Testis (tissue), 5 donors: ENCODE results near the gene CDK13. TPM values are rescaled to one million over a fixed set of nuclear protein-coding genes. Genes with fewer than 3 reads are reported as not detected.
A peak's percentile ranks its signal among the peaks of the same experiment; 100 is the strongest.

ENCODE experiments used
- DNase-seq: peaks from one replicate; pipeline ENCODE4 v3.0.0-alpha.2; 2019
- H3K27ac ChIP-seq, 2 donors: fragments of 200-600 bp; sonication (generic); one replicate each; pipeline ENCODE4 v1.5.1; 2019
- H3K27me3 ChIP-seq: fragments of 200-600 bp; sonication (generic); one replicate; pipeline ENCODE4 v1.5.1; 2019
- H3K36me3 ChIP-seq: fragments of 200-600 bp; sonication (generic); one replicate; pipeline ENCODE4 v1.5.1; 2017; ENCODE audit warnings: low read depth; ENCODE audit errors: missing control alignments
- H3K4me1 ChIP-seq: fragments of 200-600 bp; sonication (generic); one replicate; pipeline ENCODE4 v1.5.1; 2019
- H3K4me3 ChIP-seq, 2 donors: fragments of 200-600 bp; sonication (generic); one replicate each; pipeline ENCODE4 v1.5.1; 2017 to 2019
- H3K9me3 ChIP-seq: fragments of 200-600 bp; sonication (generic); one replicate; pipeline ENCODE4 v1.5.1; 2017
- POLR2A ChIP-seq: fragments of 450-650 bp; IDR thresholded peaks from one replicate; pipeline ENCODE4 v1.6.1; 2017; ENCODE audit warnings: antibody characterized with exemption, mild to moderate bottlenecking, moderate library complexity
- WGBS, 2 donors: methylation state at CpG; one replicate each; pipeline ENCODE4 v1.1.5; 2018; 5-methylcytosine and 5-hydroxymethylcytosine counted together
- intact Hi-C: fragments of 100-400 bp; cut with DNase I; formaldehyde crosslinking; loops from one replicate; pipeline ENCODE4 v1.15.1; 2023; ENCODE audit warnings: low total_unique reads
- long read RNA-seq, 2 donors: transcript quantifications; one replicate each; lab custom pipeline, GENCODE V29; 2026
- polyA plus RNA-seq: library from polyadenylated mRNA; stranded (reverse); fragments of 350-450 nt; fragmentation: Illumina TruSeq; extraction: RNeasy Lipid Tissue Mini Kit (QIAGEN cat#74804); gene quantifications from one replicate; pipeline ENCODE4 v1.2.3, GENCODE V29; 2014; ENCODE audit warnings: low read depth, low replicate concordance; ENCODE audit not compliant: insufficient read depth
- total RNA-seq, 2 donors: library from RNA; depleted of rRNA; stranded (reverse); fragments of >200 nt; gene quantifications; one replicate each; pipeline ENCODE4 v1.2.3, GENCODE V29; 2016
- TF ChIP-seq, protein P1 (sequence below), 3 experiments: fragments of 450-650 bp in 2 of 3; fragments of 200-600 bp in 1 of 3; sonication (generic) in 1 of 3; IDR thresholded peaks; one replicate each; pipeline ENCODE4 v1.5.1; 2016 to 2019; ENCODE audit warnings: antibody characterized with exemption in 3 of 3, mild to moderate bottlenecking in 2 of 3, moderate library complexity in 1 of 3

CDK13 gene
- total RNA-seq (100 to 1,000 TPM; 134 to 140 TPM), polyA plus RNA-seq (55.1 TPM)
- long read RNA-seq, donor 1, partial matches to known transcripts = 14 of 18 reads
- long read RNA-seq, donor 1, other reads (novel, unspliced or antisense) = 0 of 18 reads
- long read RNA-seq, donor 2, full-length matches to known transcripts = 9 of 9 reads
- long read RNA-seq, donor 2, partial matches to known transcripts = 0 of 9 reads
- long read RNA-seq, donor 2, other reads (novel, unspliced or antisense) = 0 of 9 reads

GRCh38 chr7:39949971-39950472 lies at the start of gene CDK13:
Gene CDK13, plus strand, starts transcription at chr7:39950256. Its CDS starts 386 bp downstream, at chr7:39950642.
- Histone ChIP-seq H3K36me3 (no peaks in the 10 kb centered on the region), H3K27me3 (no peaks in the 10 kb centered on the region), H3K4me3 (peak within 1 kb of the TSS; percentile 64 to 91), H3K27ac (peak within 1 kb of the TSS; percentile 96), H3K9me3 (no peaks in the 10 kb centered on the region), H3K4me1 (peaks cover 10% of the 10 kb centered on the region)
- DNase-seq = peak; percentile 82
- intact Hi-C loops = no loop called here
- 0% methylated on average over 34 of the region's 59 CpGs; no CpG with 5 or more reads in 1 of the 2 donors for WGBS, 2 donors
- no peak for TF ChIP-seq POLR2A
- TF ChIP-seq, protein P1, sequence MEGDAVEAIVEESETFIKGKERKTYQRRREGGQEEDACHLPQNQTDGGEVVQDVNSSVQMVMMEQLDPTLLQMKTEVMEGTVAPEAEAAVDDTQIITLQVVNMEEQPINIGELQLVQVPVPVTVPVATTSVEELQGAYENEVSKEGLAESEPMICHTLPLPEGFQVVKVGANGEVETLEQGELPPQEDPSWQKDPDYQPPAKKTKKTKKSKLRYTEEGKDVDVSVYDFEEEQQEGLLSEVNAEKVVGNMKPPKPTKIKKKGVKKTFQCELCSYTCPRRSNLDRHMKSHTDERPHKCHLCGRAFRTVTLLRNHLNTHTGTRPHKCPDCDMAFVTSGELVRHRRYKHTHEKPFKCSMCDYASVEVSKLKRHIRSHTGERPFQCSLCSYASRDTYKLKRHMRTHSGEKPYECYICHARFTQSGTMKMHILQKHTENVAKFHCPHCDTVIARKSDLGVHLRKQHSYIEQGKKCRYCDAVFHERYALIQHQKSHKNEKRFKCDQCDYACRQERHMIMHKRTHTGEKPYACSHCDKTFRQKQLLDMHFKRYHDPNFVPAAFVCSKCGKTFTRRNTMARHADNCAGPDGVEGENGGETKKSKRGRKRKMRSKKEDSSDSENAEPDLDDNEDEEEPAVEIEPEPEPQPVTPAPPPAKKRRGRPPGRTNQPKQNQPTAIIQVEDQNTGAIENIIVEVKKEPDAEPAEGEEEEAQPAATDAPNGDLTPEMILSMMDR (IDR thresholded peaks at IDR 0.05) = no peak

- no peak for DNase-seq
- intact Hi-C loops = no loop called here
- Histone ChIP-seq H3K36me3 (no peaks in the 10 kb centered on the region), H3K4me3 (no peak overlapping the region), H3K4me1 (no peaks in the 10 kb centered on the region), H3K27ac (no peak overlapping the region), H3K27me3 (no peaks in the 10 kb centered on the region), H3K9me3 (no peaks in the 10 kb centered on the region)
- 85 to 90% methylated on average over 2 of the region's 2 CpGs for WGBS, 2 donors
- no peak for TF ChIP-seq POLR2A
- TF ChIP-seq, protein P1 (IDR thresholded peaks at IDR 0.05) = no peak
These were observed 46.0 kb upstream of the CDK13 start for GRCh38 chr7:39904077-39904486.

- Histone ChIP-seq H3K4me1 (no peaks in the 10 kb centered on the region), H3K27ac (no peak overlapping the region), H3K9me3 (no peaks in the 10 kb centered on the region), H3K4me3 (no peak overlapping the region), H3K27me3 (no peaks in the 10 kb centered on the region), H3K36me3 (no peaks in the 10 kb centered on the region)
- no peak for DNase-seq
- intact Hi-C loops = no loop called here
- TF ChIP-seq POLR2A = no peak
- TF ChIP-seq, protein P1 (IDR thresholded peaks at IDR 0.05) = no peak
- 89 to 98% methylated on average over 4 of the region's 4 CpGs for WGBS, 2 donors
These were observed 41.9 kb upstream of the CDK13 start for GRCh38 chr7:39908141-39908540.

DNA sequence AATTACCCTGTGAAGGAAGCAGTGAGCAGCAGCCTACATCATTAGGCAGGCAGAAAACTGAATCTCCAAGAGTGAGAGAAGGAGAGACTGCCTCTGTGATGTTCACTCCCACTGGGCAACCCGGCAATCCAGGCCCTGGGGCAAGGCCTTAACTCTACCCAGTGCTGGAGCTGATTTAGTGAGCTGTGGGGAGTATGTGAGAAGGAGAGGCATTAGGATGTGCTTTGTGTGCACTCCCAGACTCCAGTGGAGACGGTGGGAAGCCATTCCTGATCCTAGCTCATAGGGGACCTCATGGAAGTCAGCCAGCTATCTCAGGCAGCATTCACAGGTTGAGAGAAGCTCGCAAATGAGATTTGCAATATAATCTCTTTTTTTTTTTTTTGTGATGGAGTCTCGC lies 41.1 kb upstream of the CDK13 start:
- H3K4me1 ChIP-seq = no peaks in the 10 kb centered on the region
- no peak overlapping the region for H3K27ac ChIP-seq
- no peak for DNase-seq
- no peaks in the 10 kb centered on the region for H3K27me3 ChIP-seq
- no peak overlapping the region for H3K4me3 ChIP-seq
- intact Hi-C loops = no loop called here
- TF ChIP-seq, protein P1 (IDR thresholded peaks at IDR 0.05) = no peak
- no peak for TF ChIP-seq POLR2A
- no peaks in the 10 kb centered on the region for H3K9me3 ChIP-seq
- 88 to 92% methylated on average over 4 of the region's 4 CpGs for WGBS, 2 donors
- H3K36me3 ChIP-seq = no peaks in the 10 kb centered on the region

DNA sequence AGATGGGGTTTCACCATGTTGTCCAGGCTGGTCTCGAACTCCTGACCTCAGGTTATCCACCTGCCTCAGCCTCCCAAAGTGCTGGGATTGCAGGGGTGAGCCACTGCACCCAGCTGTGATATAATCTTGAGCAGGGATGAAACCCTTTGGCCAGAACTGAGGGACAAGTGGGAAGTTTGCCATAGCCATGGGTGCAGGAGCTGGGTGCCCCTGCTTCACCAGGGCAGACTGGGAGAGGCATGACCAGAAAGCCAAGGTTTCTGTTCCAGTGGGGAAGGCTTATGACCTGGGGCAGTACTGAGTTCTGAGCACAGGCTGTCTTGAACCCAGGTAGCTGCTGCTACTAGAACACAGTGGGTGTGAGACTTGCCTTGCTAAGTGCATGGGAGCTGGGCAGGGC lies 40.5 kb upstream of the CDK13 start:
- Histone ChIP-seq H3K4me3 (no peak overlapping the region), H3K4me1 (no peaks in the 10 kb centered on the region), H3K9me3 (no peaks in the 10 kb centered on the region), H3K36me3 (no peaks in the 10 kb centered on the region), H3K27me3 (no peaks in the 10 kb centered on the region), H3K27ac (no peak overlapping the region)
- 88 to 94% methylated on average over 1 of the region's 1 CpG for WGBS, 2 donors
- TF ChIP-seq POLR2A = no peak
- TF ChIP-seq, protein P1 (IDR thresholded peaks at IDR 0.05) = no peak
- intact Hi-C loops = no loop called here
- no peak for DNase-seq
